ENCODE measurements around the gene CARS1.

Gene CARS1

GRCh38 chr11:3022982-3023381 lies 34.2 kb downstream of the CARS1 start:
- Histone ChIP-seq H3K9me3 (replicated peaks; ENCODE audit: insufficient read depth, low read length) (no peaks in the 10 kb centered on the region), H3K27me3 (replicated peaks; ENCODE audit: insufficient read depth, low read length) (no peaks in the 10 kb centered on the region), H3K9me2 (replicated peaks; ENCODE audit: insufficient read depth, low read length) (no peaks in the 10 kb centered on the region), H3K79me2 (ENCODE audit: low read length) (peaks cover 7% of the 10 kb centered on the region), H3K4me3 (ENCODE audit: low read length) (no peak overlapping the region), H3F3A (ENCODE audit: insufficient read depth, low read length) (no peaks in the 10 kb centered on the region), H3K9ac (ENCODE audit: low read length) (no peak overlapping the region), H3K36me3 (replicated peaks; ENCODE audit: insufficient read depth, low read length) (0 out of 2 replicates have a peak, but pooled peaks cover 3% of the 10 kb centered on the region), H4K20me1 (ENCODE audit: insufficient read depth, low read length) (no peaks in the 10 kb centered on the region), H2AFZ (ENCODE audit: low read length) (no peak overlapping the region), H3K4me1 (ENCODE audit: low read length) (peaks cover 12% of the 10 kb centered on the region), H3K27ac (ENCODE audit: low read length) (no peak overlapping the region), H3K4me2 (ENCODE audit: low read depth, low read length) (no peak overlapping the region)
- TF ChIP-seq CTCF (IDR thresholded peaks at IDR 0.05; ENCODE audit: low read length) (no peak), EZH2phosphoT487 (IDR thresholded peaks at IDR 0.05; ENCODE audit: low read length) (no peak), EZH2 (optimal IDR thresholded peaks at IDR 0.05; ENCODE audit: low read depth, low read length) (no peak)
- DNase-seq: no peak

GRCh38 chr11:3022300-3022967 lies 34.8 kb downstream of the CARS1 start:
- H4K20me1 ChIP-seq (ENCODE audit: insufficient read depth, low read length): no peaks in the 10 kb centered on the region
- no peaks in the 10 kb centered on the region for H3K9me2 ChIP-seq (replicated peaks; ENCODE audit: insufficient read depth, low read length)
- no peak overlapping the region for H3K27ac ChIP-seq (ENCODE audit: low read length)
- 0 out of 2 replicates have a peak, but pooled peaks cover 3% of the 10 kb centered on the region for H3K36me3 ChIP-seq (replicated peaks; ENCODE audit: insufficient read depth, low read length)
- DNase-seq: no peak
- TF ChIP-seq CTCF (IDR thresholded peaks at IDR 0.05; ENCODE audit: low read length) (no peak), EZH2 (optimal IDR thresholded peaks at IDR 0.05; ENCODE audit: low read depth, low read length) (no peak), EZH2phosphoT487 (IDR thresholded peaks at IDR 0.05; ENCODE audit: low read length) (no peak)
- H3K4me3 ChIP-seq (ENCODE audit: low read length): no peak overlapping the region
- H2AFZ ChIP-seq (ENCODE audit: low read length): no peak overlapping the region
- H3K4me2 ChIP-seq (ENCODE audit: low read depth, low read length): no peak overlapping the region
- H3F3A ChIP-seq (ENCODE audit: insufficient read depth, low read length): no peaks in the 10 kb centered on the region
- peaks cover 7% of the 10 kb centered on the region for H3K79me2 ChIP-seq (ENCODE audit: low read length)
- peaks cover 12% of the 10 kb centered on the region for H3K4me1 ChIP-seq (ENCODE audit: low read length)
- H3K9ac ChIP-seq (ENCODE audit: low read length): no peak overlapping the region
- H3K9me3 ChIP-seq (replicated peaks; ENCODE audit: insufficient read depth, low read length): no peaks in the 10 kb centered on the region
- no peaks in the 10 kb centered on the region for H3K27me3 ChIP-seq (replicated peaks; ENCODE audit: insufficient read depth, low read length)

- Histone ChIP-seq H3K9ac (ENCODE audit: low read length) (no peak overlapping the region), H3K27ac (ENCODE audit: low read length) (no peak overlapping the region), H3K9me3 (replicated peaks; ENCODE audit: insufficient read depth, low read length) (no peaks in the 10 kb centered on the region), H3K4me3 (ENCODE audit: low read length) (no peak overlapping the region), H4K20me1 (ENCODE audit: insufficient read depth, low read length) (no peaks in the 10 kb centered on the region), H3K79me2 (ENCODE audit: low read length) (peaks cover 7% of the 10 kb centered on the region), H3K4me1 (ENCODE audit: low read length) (peaks cover 12% of the 10 kb centered on the region), H3K27me3 (replicated peaks; ENCODE audit: insufficient read depth, low read length) (no peaks in the 10 kb centered on the region), H3K9me2 (replicated peaks; ENCODE audit: insufficient read depth, low read length) (no peaks in the 10 kb centered on the region), H2AFZ (ENCODE audit: low read length) (no peak overlapping the region), H3K36me3 (replicated peaks; ENCODE audit: insufficient read depth, low read length) (no peaks in the 10 kb centered on the region), H3K4me2 (ENCODE audit: low read depth, low read length) (no peak overlapping the region), H3F3A (ENCODE audit: insufficient read depth, low read length) (no peaks in the 10 kb centered on the region)
- peak; percentile 32 for DNase-seq
- TF ChIP-seq CTCF (IDR thresholded peaks at IDR 0.05; ENCODE audit: low read length) (peak; percentile 42), EZH2 (optimal IDR thresholded peaks at IDR 0.05; ENCODE audit: low read depth, low read length) (no peak)
Measured at GRCh38 chr11:3021125-3021524, 36.1 kb downstream of the CARS1 start.
